ENCODE measurements around the gene RAPGEF2. TPM values are rescaled to one million over a fixed set of nuclear protein-coding genes. Genes with fewer than 3 reads are reported as not detected.
"Not testable (repeated sequence)": the region's sequence is repeated elsewhere in the genome, so short reads cannot be mapped to it uniquely, and the experiment has no call there.

The RAPGEF2 gene
- total and polyA plus RNA-seq, 2 donors from 2014 or later, result 6.9 to 50.6 TPM

DNA sequence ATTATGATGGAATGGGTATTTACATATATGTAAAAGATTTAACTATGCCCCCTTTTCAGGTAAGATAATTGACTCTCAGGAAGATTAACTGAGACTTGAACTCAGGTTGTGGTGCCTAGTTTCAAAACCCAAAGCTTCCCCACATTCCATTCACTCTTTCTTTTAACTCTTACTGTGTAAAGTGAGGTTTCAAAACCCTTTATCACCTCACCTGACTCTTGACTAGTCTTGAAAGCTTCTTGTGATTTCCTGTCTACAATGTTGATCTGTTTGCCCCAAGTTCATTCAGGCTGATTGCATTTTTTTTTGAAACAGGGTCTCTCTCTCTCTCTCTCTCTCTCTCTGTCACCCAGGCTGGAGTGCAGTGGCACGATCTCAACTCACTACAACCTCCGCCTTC is 40.5 kb upstream of the RAPGEF2 start:
- H3K4me3 ChIP-seq (ENCODE audit: low read length in 3 of 3), result no peak overlapping the region
- H3K9me3 ChIP-seq (ENCODE audit: control insufficient read depth in 2 of 3, insufficient read depth in 1 of 3, low read length in 3 of 3), result no peaks in the 10 kb centered on the region
- FAIRE-seq (no peak), DNase-seq (no peak)
- intact Hi-C loops (cut with DNase I), result no loop called here
- no peaks in the 10 kb centered on the region for H3K36me3 ChIP-seq (ENCODE audit: control insufficient read depth in 2 of 3, insufficient read depth in 3 of 3, low read length in 3 of 3)
- H3K4me1 ChIP-seq (ENCODE audit: control insufficient read depth in 2 of 3, insufficient read depth in 2 of 3, low read depth in 1 of 3, low read length in 3 of 3), result no peaks in the 10 kb centered on the region
- TF ChIP-seq, protein P1, sequence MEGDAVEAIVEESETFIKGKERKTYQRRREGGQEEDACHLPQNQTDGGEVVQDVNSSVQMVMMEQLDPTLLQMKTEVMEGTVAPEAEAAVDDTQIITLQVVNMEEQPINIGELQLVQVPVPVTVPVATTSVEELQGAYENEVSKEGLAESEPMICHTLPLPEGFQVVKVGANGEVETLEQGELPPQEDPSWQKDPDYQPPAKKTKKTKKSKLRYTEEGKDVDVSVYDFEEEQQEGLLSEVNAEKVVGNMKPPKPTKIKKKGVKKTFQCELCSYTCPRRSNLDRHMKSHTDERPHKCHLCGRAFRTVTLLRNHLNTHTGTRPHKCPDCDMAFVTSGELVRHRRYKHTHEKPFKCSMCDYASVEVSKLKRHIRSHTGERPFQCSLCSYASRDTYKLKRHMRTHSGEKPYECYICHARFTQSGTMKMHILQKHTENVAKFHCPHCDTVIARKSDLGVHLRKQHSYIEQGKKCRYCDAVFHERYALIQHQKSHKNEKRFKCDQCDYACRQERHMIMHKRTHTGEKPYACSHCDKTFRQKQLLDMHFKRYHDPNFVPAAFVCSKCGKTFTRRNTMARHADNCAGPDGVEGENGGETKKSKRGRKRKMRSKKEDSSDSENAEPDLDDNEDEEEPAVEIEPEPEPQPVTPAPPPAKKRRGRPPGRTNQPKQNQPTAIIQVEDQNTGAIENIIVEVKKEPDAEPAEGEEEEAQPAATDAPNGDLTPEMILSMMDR (IDR thresholded peaks at IDR 0.05; ENCODE audit: borderline replicate concordance, extremely low read depth, insufficient read depth), result no peak
- no peak overlapping the region for H3K27ac ChIP-seq (ENCODE audit: low read depth in 2 of 2, low read length in 2 of 2)
- H3K9ac ChIP-seq (ENCODE audit: low read length in 3 of 3), result no peak overlapping the region
- H3K27me3 ChIP-seq (ENCODE audit: control insufficient read depth, insufficient read depth, low read length), result no peaks in the 10 kb centered on the region

DNA sequence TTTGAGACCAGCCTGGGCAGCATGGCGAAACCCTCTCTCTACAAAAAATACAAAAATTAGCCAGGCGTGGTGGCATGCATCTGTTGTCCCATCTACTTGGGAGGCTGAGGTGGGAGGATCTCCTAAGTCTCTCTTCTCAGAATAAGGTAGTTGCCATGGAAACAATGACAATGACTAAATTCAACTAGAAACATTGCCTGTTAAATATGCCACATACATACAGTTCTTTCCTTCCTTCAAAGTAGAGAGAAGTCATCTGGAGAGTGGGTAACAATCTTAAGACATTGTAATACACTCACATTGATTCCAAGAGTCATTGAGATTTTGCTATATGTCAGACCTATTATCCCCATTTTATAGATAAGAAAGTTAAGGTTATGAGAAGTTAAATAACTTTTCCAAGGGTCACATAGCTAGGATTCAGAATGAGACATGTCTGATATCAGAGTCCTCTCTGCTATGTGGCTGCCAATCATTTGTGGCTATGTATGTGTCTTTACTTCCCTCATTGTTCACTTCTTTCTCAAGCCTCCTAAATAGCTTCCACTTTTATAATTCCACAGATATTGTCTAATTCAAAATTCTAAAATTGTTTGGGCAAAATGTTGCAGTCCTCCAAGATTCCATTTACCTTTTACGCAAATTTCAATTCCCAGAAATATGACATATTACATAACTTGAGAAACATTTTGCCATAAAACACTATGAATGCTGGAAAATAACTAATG is 37.2 kb upstream of the RAPGEF2 start:
- no peak for FAIRE-seq
- no peaks in the 10 kb centered on the region for H3K9me3 ChIP-seq (ENCODE audit: control insufficient read depth in 2 of 3, insufficient read depth in 1 of 3, low read length in 3 of 3)
- H3K27me3 ChIP-seq (ENCODE audit: control insufficient read depth, insufficient read depth, low read length), result no peaks in the 10 kb centered on the region
- no peak overlapping the region for H3K4me3 ChIP-seq (ENCODE audit: low read length in 3 of 3)
- no peak for DNase-seq
- H3K27ac ChIP-seq (ENCODE audit: low read depth in 2 of 2, low read length in 2 of 2), result no peak overlapping the region
- no peaks in the 10 kb centered on the region for H3K36me3 ChIP-seq (ENCODE audit: control insufficient read depth in 2 of 3, insufficient read depth in 3 of 3, low read length in 3 of 3)
- TF ChIP-seq, protein P1 (IDR thresholded peaks at IDR 0.05; ENCODE audit: borderline replicate concordance, extremely low read depth, insufficient read depth), result no peak
- intact Hi-C loops (cut with DNase I), result no loop called here
- H3K9ac ChIP-seq (ENCODE audit: low read length in 3 of 3), result no peak overlapping the region
- H3K4me1 ChIP-seq (ENCODE audit: control insufficient read depth in 2 of 3, insufficient read depth in 2 of 3, low read depth in 1 of 3, low read length in 3 of 3), result no peaks in the 10 kb centered on the region

GRCh38 chr4:159068139-159068538 is 34.7 kb upstream of the RAPGEF2 start:
- H3K4me3 ChIP-seq (ENCODE audit: low read length in 3 of 3); H3K4me1 ChIP-seq (ENCODE audit: control insufficient read depth in 2 of 3, insufficient read depth in 2 of 3, low read depth in 1 of 3, low read length in 3 of 3); H3K27ac ChIP-seq (ENCODE audit: low read depth in 2 of 2, low read length in 2 of 2); intact Hi-C loops (cut with DNase I); FAIRE-seq; H3K27me3 ChIP-seq (ENCODE audit: control insufficient read depth, insufficient read depth, low read length); H3K9me3 ChIP-seq (ENCODE audit: control insufficient read depth in 2 of 3, insufficient read depth in 1 of 3, low read length in 3 of 3); DNase-seq; H3K36me3 ChIP-seq (ENCODE audit: control insufficient read depth in 2 of 3, insufficient read depth in 3 of 3, low read length in 3 of 3); H3K9ac ChIP-seq (ENCODE audit: low read length in 3 of 3): not testable (repeated sequence)

DNA sequence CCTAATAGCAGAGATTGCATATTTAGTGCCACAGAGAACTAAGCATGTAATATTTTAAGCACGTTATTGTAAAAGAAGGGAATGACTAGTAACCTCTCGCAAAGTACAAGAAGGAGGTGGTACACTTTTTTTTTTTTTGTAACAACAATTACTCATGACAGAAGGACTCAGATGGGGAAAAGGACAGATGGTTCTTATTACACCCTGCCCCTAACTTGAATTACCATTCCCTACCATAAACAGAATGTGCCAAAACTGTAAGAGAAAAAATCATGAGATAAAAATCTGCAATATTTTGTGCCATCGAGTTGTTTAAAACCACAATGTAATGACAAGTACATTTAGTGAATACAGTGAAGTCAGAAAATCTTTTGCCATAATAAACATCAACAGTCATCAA is 33.0 kb upstream of the RAPGEF2 start:
- TF ChIP-seq, protein P1 (IDR thresholded peaks at IDR 0.05; ENCODE audit: borderline replicate concordance, extremely low read depth, insufficient read depth), result no peak
- H3K4me3 ChIP-seq (ENCODE audit: low read length in 3 of 3), result no peak overlapping the region
- DNase-seq, result no peak
- intact Hi-C loops (cut with DNase I), result no loop called here
- no peaks in the 10 kb centered on the region for H3K36me3 ChIP-seq (ENCODE audit: control insufficient read depth in 2 of 3, insufficient read depth in 3 of 3, low read length in 3 of 3)
- H3K4me1 ChIP-seq (ENCODE audit: control insufficient read depth in 2 of 3, insufficient read depth in 2 of 3, low read depth in 1 of 3, low read length in 3 of 3), result no peaks in the 10 kb centered on the region
- H3K27ac ChIP-seq (ENCODE audit: low read depth in 2 of 2, low read length in 2 of 2), result no peak overlapping the region
- H3K9me3 ChIP-seq (ENCODE audit: control insufficient read depth in 2 of 3, insufficient read depth in 1 of 3, low read length in 3 of 3), result no peaks in the 10 kb centered on the region
- H3K27me3 ChIP-seq (ENCODE audit: control insufficient read depth, insufficient read depth, low read length), result no peaks in the 10 kb centered on the region
- H3K9ac ChIP-seq (ENCODE audit: low read length in 3 of 3), result no peak overlapping the region
- no peak for FAIRE-seq

Data from kidney (tissue), 14 donors.